ENCODE data around the gene MATK.

GRCh38 chr19:3835055-3835435, 48.9 kb upstream of the MATK start:
- TF ChIP-seq CTCF (IDR thresholded peaks at IDR 0.05; ENCODE audit: low read depth, low read length, missing input control) (no peak), RAD21 (IDR thresholded peaks at IDR 0.05) (no peak), YY1 (IDR thresholded peaks at IDR 0.05) (no peak), SP1 (IDR thresholded peaks at IDR 0.05) (no peak), RXRA (IDR thresholded peaks at IDR 0.05) (no peak), MAX (IDR thresholded peaks at IDR 0.05) (no peak), GABPA (IDR thresholded peaks at IDR 0.05 in 1 of 2, conservative IDR thresholded peaks at IDR 0.05 in 1 of 2) (no peak), REST (IDR thresholded peaks at IDR 0.05) (no peak), EGR1 (IDR thresholded peaks at IDR 0.05; ENCODE audit: low read depth in 2 of 2) (no peak), TAF1 (conservative IDR thresholded peaks at IDR 0.05) (no peak), JUND (IDR thresholded peaks at IDR 0.05) (no peak), HNF4A (conservative IDR thresholded peaks at IDR 0.05) (no peak)
- TF ChIP-seq, protein P1, sequence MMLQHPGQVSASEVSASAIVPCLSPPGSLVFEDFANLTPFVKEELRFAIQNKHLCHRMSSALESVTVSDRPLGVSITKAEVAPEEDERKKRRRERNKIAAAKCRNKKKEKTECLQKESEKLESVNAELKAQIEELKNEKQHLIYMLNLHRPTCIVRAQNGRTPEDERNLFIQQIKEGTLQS (IDR thresholded peaks at IDR 0.05): no peak
